GM23338 (cell line): Measurements from ENCODE around the gene IL17C.

Experiments used
- POLR2AphosphoS5 ChIP-seq: IDR thresholded peaks from 2 replicates; pipeline ENCODE4 v1.6.1; 2016; ENCODE audit warnings: antibody characterized with exemption, low read depth
- TF ChIP-seq, protein P1 (sequence below), 2 experiments: fragments of 200-600 bp in 1 of 2; sonication (generic) in 1 of 2; conservative IDR thresholded peaks; 2 replicates each; pipeline versions ENCODE4 v1.5.1 to v1.6.1; 2016 to 2017; ENCODE audit warnings: antibody characterized with exemption in 2 of 2, low read depth in 2 of 2, mild to moderate bottlenecking in 2 of 2, moderate library complexity in 1 of 2

- TF ChIP-seq, protein P1, sequence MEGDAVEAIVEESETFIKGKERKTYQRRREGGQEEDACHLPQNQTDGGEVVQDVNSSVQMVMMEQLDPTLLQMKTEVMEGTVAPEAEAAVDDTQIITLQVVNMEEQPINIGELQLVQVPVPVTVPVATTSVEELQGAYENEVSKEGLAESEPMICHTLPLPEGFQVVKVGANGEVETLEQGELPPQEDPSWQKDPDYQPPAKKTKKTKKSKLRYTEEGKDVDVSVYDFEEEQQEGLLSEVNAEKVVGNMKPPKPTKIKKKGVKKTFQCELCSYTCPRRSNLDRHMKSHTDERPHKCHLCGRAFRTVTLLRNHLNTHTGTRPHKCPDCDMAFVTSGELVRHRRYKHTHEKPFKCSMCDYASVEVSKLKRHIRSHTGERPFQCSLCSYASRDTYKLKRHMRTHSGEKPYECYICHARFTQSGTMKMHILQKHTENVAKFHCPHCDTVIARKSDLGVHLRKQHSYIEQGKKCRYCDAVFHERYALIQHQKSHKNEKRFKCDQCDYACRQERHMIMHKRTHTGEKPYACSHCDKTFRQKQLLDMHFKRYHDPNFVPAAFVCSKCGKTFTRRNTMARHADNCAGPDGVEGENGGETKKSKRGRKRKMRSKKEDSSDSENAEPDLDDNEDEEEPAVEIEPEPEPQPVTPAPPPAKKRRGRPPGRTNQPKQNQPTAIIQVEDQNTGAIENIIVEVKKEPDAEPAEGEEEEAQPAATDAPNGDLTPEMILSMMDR (conservative IDR thresholded peaks at IDR 0.05; ENCODE audit: low read depth in 2 of 2), result no peak
- TF ChIP-seq POLR2AphosphoS5, result no peak
Observed at GRCh38 chr16:88595921-88596320, 42.5 kb upstream of the IL17C start.
